GM18868 (cell line): Measurements from ENCODE around the gene TFAP2B.

Source experiments
- ATAC-seq: cut with Tn5 transposase; IDR thresholded peaks from one replicate; pipeline ENCODE4 v1.9.1; 2021; ENCODE audit warnings: mild to moderate bottlenecking, moderate library complexity; ENCODE audit not compliant: unreplicated experiment

TFAP2B gene

GRCh38 chr6:50818673-50819072 is at the start of gene TFAP2B:
TSS of gene TFAP2B (plus strand) at chr6:50818871. CDS start at chr6:50818892, 21 bp downstream.
- no peak for ATAC-seq

- no peak for ATAC-seq
These were observed 40.0 kb upstream of the TFAP2B start for GRCh38 chr6:50778696-50779095.

GRCh38 chr6:50780382-50780781 is 38.3 kb upstream of the TFAP2B start:
- ATAC-seq, result no peak

- ATAC-seq, result no peak
These were observed 32.8 kb upstream of the TFAP2B start for GRCh38 chr6:50785921-50786320.

- ATAC-seq, result peak; percentile 80
These were observed 26.7 kb upstream of the TFAP2B start for GRCh38 chr6:50791900-50792508.

- no peak for ATAC-seq
These were observed 25.9 kb upstream of the TFAP2B start for GRCh38 chr6:50792771-50793170.

GRCh38 chr6:50795574-50795973 is 23.1 kb upstream of the TFAP2B start:
- ATAC-seq, result peak; percentile 38

GRCh38 chr6:50804283-50804682 is 14.4 kb upstream of the TFAP2B start:
- no peak for ATAC-seq

GRCh38 chr6:50807035-50807434 is 11.6 kb upstream of the TFAP2B start:
- no peak for ATAC-seq

GRCh38 chr6:50815436-50816114 is 3.1 kb upstream of the TFAP2B start:
- peak; percentile 62 for ATAC-seq

GRCh38 chr6:50816115-50816675 is 2.5 kb upstream of the TFAP2B start:
- peak; percentile 79 for ATAC-seq

- ATAC-seq, result no peak
These were observed 1.6 kb upstream of the TFAP2B start for GRCh38 chr6:50816947-50817645.

- ATAC-seq, result no peak
These were observed 1.1 kb upstream of the TFAP2B start for GRCh38 chr6:50817646-50817950.

GRCh38 chr6:50818020-50818419 is 651 bp upstream of the TFAP2B start:
- no peak for ATAC-seq

GRCh38 chr6:50819466-50819903 is 814 bp downstream of the TFAP2B start:
- no peak for ATAC-seq

- ATAC-seq, result no peak
These were observed 1.5 kb downstream of the TFAP2B start for GRCh38 chr6:50819904-50820868.

GRCh38 chr6:50820869-50821264 is 2.2 kb downstream of the TFAP2B start:
- ATAC-seq, result no peak

GRCh38 chr6:50821441-50822077 is 2.9 kb downstream of the TFAP2B start:
- ATAC-seq, result no peak

GRCh38 chr6:50822078-50822476 is 3.4 kb downstream of the TFAP2B start:
- no peak for ATAC-seq
